ENCODE results near the gene RSPH9. TPM values are rescaled to one million over a fixed set of nuclear protein-coding genes. Genes with fewer than 3 reads are reported as not detected.

Gene RSPH9
- polyA plus RNA-seq, 1 of the 3 experiments (the other 2 are of a cell fraction) = 0.05 TPM

GRCh38 chr6:43625393-43625992 is 19.3 kb upstream of the RSPH9 start:
- H4K20me1 ChIP-seq (ENCODE audit: insufficient read depth) = no peaks in the 10 kb centered on the region
- CTCF ChIA-PET = interaction anchor here (0.6 to 2.2 kb wide), 4 partner anchors 17 to 744 kb away, joined by 3 to 11 read pairs (median 4); partner anchors contain the start of gene VEGFA
- peaks cover 40% of the 10 kb centered on the region for H3K79me2 ChIP-seq (ENCODE audit: insufficient read depth)
- peaks cover 54 to 56% of the 10 kb centered on the region in 2 experiments for H3K36me3 ChIP-seq (replicated peaks in 1 of 2; ENCODE audit: control insufficient read depth in 1 of 2, insufficient read depth in 2 of 2, low read length in 1 of 2)
- no peak overlapping the region for H3K27ac ChIP-seq (ENCODE audit: low read depth in 2 of 2, low read length in 1 of 2)
- POLR2A ChIA-PET = no interaction called here
- H3F3A ChIP-seq (replicated peaks; ENCODE audit: insufficient read depth) = peaks cover 16% of the 10 kb centered on the region
- no peaks in the 10 kb centered on the region for H3K27me3 ChIP-seq (ENCODE audit: insufficient read depth)
- no peaks in the 10 kb centered on the region for H3K9me2 ChIP-seq
- H3K4me2 ChIP-seq = no peak overlapping the region
- TF ChIP-seq GATA2 (CRISPR knock-in tag; IDR thresholded peaks at IDR 0.05) (no peak), POLR2AphosphoS5 (IDR thresholded peaks at IDR 0.05; ENCODE audit: low read depth, low read length) (0 out of 2 replicates have a peak, but pooled peaks have one; percentile 18)
- H2AFZ ChIP-seq (ENCODE audit: low read depth) = no peak overlapping the region
- peaks cover 5 to 21% of the 10 kb centered on the region in 2 experiments for H3K4me1 ChIP-seq (ENCODE audit: control insufficient read depth in 1 of 2, insufficient read depth in 2 of 2, low read depth in 1 of 2, low read length in 1 of 2)
- H3K9ac ChIP-seq = no peak overlapping the region
- DNase-seq = no peak
- 95% methylated on average over 7 of the region's 16 CpGs for WGBS (ENCODE audit: low lambda C conversion rate)
- H3K9me3 ChIP-seq = no peaks in the 10 kb centered on the region
- no peak overlapping the region for H3K4me3 ChIP-seq (ENCODE audit: low read depth in 2 of 2, low read length in 1 of 2)

DNA sequence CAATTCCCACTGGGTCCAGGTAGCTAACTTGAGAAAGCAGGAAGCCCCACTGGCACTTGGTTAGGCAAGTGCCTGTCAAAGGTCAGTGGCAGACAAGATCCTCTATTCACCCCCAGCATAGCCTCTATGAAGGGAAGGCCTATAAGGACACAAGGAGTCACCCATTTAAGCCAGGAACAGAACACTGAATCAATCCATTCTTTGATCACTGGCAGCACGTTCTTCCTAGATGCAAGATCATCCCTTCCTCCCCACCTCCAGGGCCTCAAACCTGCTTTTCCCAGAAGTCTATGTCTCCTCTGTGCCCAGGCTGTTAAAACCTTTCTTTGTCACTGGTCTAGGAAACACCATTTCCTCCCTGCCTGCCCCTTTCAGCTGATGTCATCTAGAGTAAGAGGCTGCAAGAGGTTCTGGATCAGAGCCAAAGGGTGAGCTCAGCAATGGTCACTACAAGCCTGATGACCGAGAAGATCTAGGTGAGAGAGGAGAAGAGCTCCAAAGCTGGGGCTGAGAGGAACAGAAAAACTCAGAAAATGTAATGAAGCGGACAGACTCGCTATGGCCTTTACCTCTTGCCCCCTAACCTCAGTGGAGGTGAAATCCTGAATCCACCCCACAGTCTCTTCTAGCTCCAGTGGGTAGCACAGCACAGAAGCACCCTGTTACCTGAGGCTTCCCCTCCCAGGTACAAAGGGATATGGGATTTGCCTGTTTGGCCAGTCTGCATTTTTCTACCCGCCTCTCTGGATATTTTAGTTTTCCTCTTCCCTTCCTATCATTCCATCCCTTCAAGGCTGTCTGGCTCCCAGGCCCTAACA is 17.6 kb upstream of the RSPH9 start:
- POLR2A ChIA-PET = interaction anchor here (0.6 to 1.0 kb wide), 3 partner anchors 10 to 52 kb away, joined by 3 to 5 read pairs (median 3); no protein-coding TSS in a partner anchor
- CTCF ChIA-PET = interaction anchor here (1.0 to 1.3 kb wide), 2 partner anchors 10 to 448 kb away, joined by 4 read pairs; no protein-coding TSS in a partner anchor
- Histone ChIP-seq H3K9ac (peak overlapping the region; percentile 63), H3K9me2 (no peaks in the 10 kb centered on the region), H3K4me1 (ENCODE audit: control insufficient read depth in 1 of 2, insufficient read depth in 2 of 2, low read depth in 1 of 2, low read length in 1 of 2) (peaks cover 5 to 21% of the 10 kb centered on the region in 2 experiments), H3K4me2 (peak overlapping the region; percentile 88), H3K27ac (ENCODE audit: low read depth in 2 of 2, low read length in 1 of 2) (peak overlapping the region; percentile 66 to 82), H2AFZ (ENCODE audit: low read depth) (no peak overlapping the region), H3K36me3 (replicated peaks in 1 of 2; ENCODE audit: control insufficient read depth in 1 of 2, insufficient read depth in 2 of 2, low read length in 1 of 2) (peaks cover 37 to 39% of the 10 kb centered on the region in 2 experiments), H3K9me3 (no peaks in the 10 kb centered on the region), H4K20me1 (ENCODE audit: insufficient read depth) (no peaks in the 10 kb centered on the region), H3F3A (replicated peaks; ENCODE audit: insufficient read depth) (peaks cover 13% of the 10 kb centered on the region), H3K79me2 (ENCODE audit: insufficient read depth) (peaks cover 40% of the 10 kb centered on the region), H3K4me3 (ENCODE audit: low read depth in 2 of 2, low read length in 1 of 2) (peak overlapping the region; percentile 24 to 50), H3K27me3 (ENCODE audit: insufficient read depth) (no peaks in the 10 kb centered on the region)
- 53% methylated on average over 5 of the region's 5 CpGs for WGBS (ENCODE audit: low lambda C conversion rate)
- DNase-seq = peak; percentile 75
- TF ChIP-seq ZBTB33 (IDR thresholded peaks at IDR 0.05; ENCODE audit: borderline replicate concordance, low read depth) (no peak), RXRA (IDR thresholded peaks at IDR 0.05; ENCODE audit: borderline replicate concordance, low read depth) (no peak), TAF1 (IDR thresholded peaks at IDR 0.05; ENCODE audit: borderline replicate concordance, low read depth, low read length) (0 out of 2 replicates have a peak, but pooled peaks have one; percentile 32), EP300 (IDR thresholded peaks at IDR 0.05; ENCODE audit: borderline replicate concordance in 1 of 2, low read depth in 1 of 2, low read length in 1 of 2) (no peak), RCOR1 (IDR thresholded peaks at IDR 0.05; ENCODE audit: low read length) (no peak), EZH2phosphoT487 (IDR thresholded peaks at IDR 0.05; ENCODE audit: borderline replicate concordance, low read depth) (no peak), PBX3 (IDR thresholded peaks at IDR 0.05) (no peak), MXI1 (IDR thresholded peaks at IDR 0.05; ENCODE audit: low read depth, low read length) (no peak; the same call in 1 of the 2 replicates), TCF12 (IDR thresholded peaks at IDR 0.05) (no peak), FOXJ3 (CRISPR knock-in tag; IDR thresholded peaks at IDR 0.05) (no peak), TEAD4 (IDR thresholded peaks at IDR 0.05; ENCODE audit: borderline replicate concordance, insufficient read depth) (no peak), CTCF (IDR thresholded peaks at IDR 0.05) (no peak), RAD21 (IDR thresholded peaks at IDR 0.05; ENCODE audit: low read length) (no peak), FOSL2 (IDR thresholded peaks at IDR 0.05; ENCODE audit: borderline replicate concordance, low read depth) (peak; percentile 36; the same call in 1 of the 2 replicates), POLR2AphosphoS5 (IDR thresholded peaks at IDR 0.05; ENCODE audit: low read depth, low read length) (peak; percentile 61), JUND (IDR thresholded peaks at IDR 0.05) (peak; percentile 33), NFIC (IDR thresholded peaks at IDR 0.05; ENCODE audit: borderline replicate concordance) (peak; percentile 93)
- TF ChIP-seq, protein P1, sequence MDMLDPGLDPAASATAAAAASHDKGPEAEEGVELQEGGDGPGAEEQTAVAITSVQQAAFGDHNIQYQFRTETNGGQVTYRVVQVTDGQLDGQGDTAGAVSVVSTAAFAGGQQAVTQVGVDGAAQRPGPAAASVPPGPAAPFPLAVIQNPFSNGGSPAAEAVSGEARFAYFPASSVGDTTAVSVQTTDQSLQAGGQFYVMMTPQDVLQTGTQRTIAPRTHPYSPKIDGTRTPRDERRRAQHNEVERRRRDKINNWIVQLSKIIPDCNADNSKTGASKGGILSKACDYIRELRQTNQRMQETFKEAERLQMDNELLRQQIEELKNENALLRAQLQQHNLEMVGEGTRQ (IDR thresholded peaks at IDR 0.05; ENCODE audit: borderline replicate concordance, low read depth, low read length) = no peak
